Measurements from ENCODE around the gene IFITM2. TPM values are rescaled to one million over a fixed set of nuclear protein-coding genes. Genes with fewer than 3 reads are reported as not detected.
"Not testable (repeated sequence)": the region's sequence is repeated elsewhere in the genome, so short reads cannot be mapped to it uniquely, and the experiment has no call there.

IFITM2 gene
- total RNA-seq (100 to 1,000 TPM in 1 of 2 donors, 10 to 100 TPM in 1; 26.3 to 132 TPM), polyA plus RNA-seq (ENCODE audit: insufficient read length in 2 of 2) (10 to 100 TPM; 58.4 to 59.4 TPM)
- long read RNA-seq, donor 1, transcript IFITM2-206 (2 exons, 892 nt), result major isoform, 52 of 404 reads
- long read RNA-seq, donor 1, partial matches to known transcripts, result 351 of 404 reads
- long read RNA-seq, donor 1, other reads (novel, unspliced or antisense), result 0 of 404 reads
- long read RNA-seq, donor 2, transcript IFITM2-206 (2 exons, 892 nt), result major isoform, 9 of 9 reads
- long read RNA-seq, donor 2, partial matches to known transcripts, result 0 of 9 reads
- long read RNA-seq, donor 2, other reads (novel, unspliced or antisense), result 0 of 9 reads
- long read RNA-seq, donor 3, transcript IFITM2-206 (2 exons, 892 nt), result major isoform, 44 of 45 reads
- long read RNA-seq, donor 3, partial matches to known transcripts, result 0 of 45 reads
- long read RNA-seq, donor 3, other reads (novel, unspliced or antisense), result 0 of 45 reads
- long read RNA-seq, donor 4, transcript IFITM2-206 (2 exons, 892 nt), result major isoform, 122 of 1,464 reads
- long read RNA-seq, donor 4, partial matches to known transcripts, result 1,316 of 1,464 reads
- long read RNA-seq, donor 4, other reads (novel, unspliced or antisense), result 26 of 1,464 reads

- H3K4me1 ChIP-seq (ENCODE audit: control insufficient read depth, insufficient read depth, low read length); H3K9me3 ChIP-seq (ENCODE audit: control insufficient read depth, insufficient read depth, low read length); H3K36me3 ChIP-seq (ENCODE audit: control insufficient read depth, insufficient read depth, low read length): not testable (repeated sequence)
- peak in 1 of 6 donors; percentile 65 for DNase-seq (ENCODE audit: low read depth in 4 of 6, low spot score in 6 of 6)
- Histone ChIP-seq H3K4me3 (ENCODE audit: low read depth, low read length) (peak within 1 kb of the TSS; percentile 41), H3K27me3 (ENCODE audit: control insufficient read depth, insufficient read depth, low read length) (peaks cover 17% of the 10 kb centered on the region), H3K27ac (ENCODE audit: low read depth, low read length) (peak within 1 kb of the TSS; percentile 64)
- 14% methylated on average over 7 of the region's 28 CpGs for WGBS (ENCODE audit: insufficient coverage)
Measured at GRCh38 chr11:307766-308708, at the start of gene IFITM2. TSS of gene IFITM2 (plus strand) at chr11:307816. CDS start at chr11:308193, 377 bp downstream.

- H3K36me3 ChIP-seq (ENCODE audit: control insufficient read depth, insufficient read depth, low read length), result no peaks in the 10 kb centered on the region
- H3K9me3 ChIP-seq (ENCODE audit: control insufficient read depth, insufficient read depth, low read length), result peaks cover 1% of the 10 kb centered on the region
- no peaks in the 10 kb centered on the region for H3K27me3 ChIP-seq (ENCODE audit: control insufficient read depth, insufficient read depth, low read length)
- no peak overlapping the region for H3K4me3 ChIP-seq (ENCODE audit: low read depth, low read length)
- no peaks in the 10 kb centered on the region for H3K4me1 ChIP-seq (ENCODE audit: control insufficient read depth, insufficient read depth, low read length)
- H3K27ac ChIP-seq (ENCODE audit: low read depth, low read length), result no peak overlapping the region
- no CpG with 5 or more reads among the region's 10 CpGs for WGBS (ENCODE audit: insufficient coverage)
- no peak for DNase-seq (ENCODE audit: low read depth in 4 of 6, low spot score in 6 of 6)
Measured at GRCh38 chr11:259413-259812, 48.2 kb upstream of the IFITM2 start.

GRCh38 chr11:261624-262023 is 46.0 kb upstream of the IFITM2 start:
- Histone ChIP-seq H3K27me3 (ENCODE audit: control insufficient read depth, insufficient read depth, low read length) (no peaks in the 10 kb centered on the region), H3K9me3 (ENCODE audit: control insufficient read depth, insufficient read depth, low read length) (peaks cover 1% of the 10 kb centered on the region), H3K4me1 (ENCODE audit: control insufficient read depth, insufficient read depth, low read length) (no peaks in the 10 kb centered on the region), H3K4me3 (ENCODE audit: low read depth, low read length) (no peak overlapping the region), H3K27ac (ENCODE audit: low read depth, low read length) (no peak overlapping the region), H3K36me3 (ENCODE audit: control insufficient read depth, insufficient read depth, low read length) (no peaks in the 10 kb centered on the region)
- no peak for DNase-seq (ENCODE audit: low read depth in 4 of 6, low spot score in 6 of 6)
- WGBS (ENCODE audit: insufficient coverage), result 94% methylated on average over 2 of the region's 4 CpGs

GRCh38 chr11:266676-267439 is 40.8 kb upstream of the IFITM2 start:
- Histone ChIP-seq H3K4me1 (ENCODE audit: control insufficient read depth, insufficient read depth, low read length) (no peaks in the 10 kb centered on the region), H3K27ac (ENCODE audit: low read depth, low read length) (no peak overlapping the region), H3K4me3 (ENCODE audit: low read depth, low read length) (no peak overlapping the region), H3K9me3 (ENCODE audit: control insufficient read depth, insufficient read depth, low read length) (no peaks in the 10 kb centered on the region), H3K27me3 (ENCODE audit: control insufficient read depth, insufficient read depth, low read length) (peaks cover 3% of the 10 kb centered on the region), H3K36me3 (ENCODE audit: control insufficient read depth, insufficient read depth, low read length) (no peaks in the 10 kb centered on the region)
- no peak for DNase-seq (ENCODE audit: low read depth in 4 of 6, low spot score in 6 of 6)
- 100% methylated on average over 1 of the region's 13 CpGs for WGBS (ENCODE audit: insufficient coverage)

- no peak overlapping the region for H3K27ac ChIP-seq (ENCODE audit: low read depth, low read length)
Measured at GRCh38 chr11:267491-267994, 40.1 kb upstream of the IFITM2 start.

GRCh38 chr11:268716-269145 is 38.9 kb upstream of the IFITM2 start:
- H3K27me3 ChIP-seq (ENCODE audit: control insufficient read depth, insufficient read depth, low read length); H3K27ac ChIP-seq (ENCODE audit: low read depth, low read length); H3K36me3 ChIP-seq (ENCODE audit: control insufficient read depth, insufficient read depth, low read length); DNase-seq (ENCODE audit: low read depth in 4 of 6, low spot score in 6 of 6); H3K9me3 ChIP-seq (ENCODE audit: control insufficient read depth, insufficient read depth, low read length); H3K4me3 ChIP-seq (ENCODE audit: low read depth, low read length); H3K4me1 ChIP-seq (ENCODE audit: control insufficient read depth, insufficient read depth, low read length): not testable (repeated sequence)
- 66% methylated on average over 6 of the region's 16 CpGs for WGBS (ENCODE audit: insufficient coverage)

More at GRCh38 chr11:267491-267994, 40.1 kb upstream of the IFITM2 start:
- Histone ChIP-seq H3K27me3 (ENCODE audit: control insufficient read depth, insufficient read depth, low read length) (peaks cover 3% of the 10 kb centered on the region), H3K36me3 (ENCODE audit: control insufficient read depth, insufficient read depth, low read length) (no peaks in the 10 kb centered on the region), H3K4me1 (ENCODE audit: control insufficient read depth, insufficient read depth, low read length) (no peaks in the 10 kb centered on the region), H3K4me3 (ENCODE audit: low read depth, low read length) (no peak overlapping the region), H3K9me3 (ENCODE audit: control insufficient read depth, insufficient read depth, low read length) (no peaks in the 10 kb centered on the region)
- 69% methylated on average over 14 of the region's 18 CpGs for WGBS (ENCODE audit: insufficient coverage)
- DNase-seq (ENCODE audit: low read depth in 4 of 6, low spot score in 6 of 6), result no peak

- DNase-seq (ENCODE audit: low read depth in 4 of 6, low spot score in 6 of 6), result no peak
- H3K9me3 ChIP-seq (ENCODE audit: control insufficient read depth, insufficient read depth, low read length), result no peaks in the 10 kb centered on the region
- H3K27me3 ChIP-seq (ENCODE audit: control insufficient read depth, insufficient read depth, low read length), result peaks cover 3% of the 10 kb centered on the region
- WGBS (ENCODE audit: insufficient coverage), result 65% methylated on average over 16 of the region's 21 CpGs
- H3K4me1 ChIP-seq (ENCODE audit: control insufficient read depth, insufficient read depth, low read length), result no peaks in the 10 kb centered on the region
- no peak overlapping the region for H3K4me3 ChIP-seq (ENCODE audit: low read depth, low read length)
- no peaks in the 10 kb centered on the region for H3K36me3 ChIP-seq (ENCODE audit: control insufficient read depth, insufficient read depth, low read length)
- H3K27ac ChIP-seq (ENCODE audit: low read depth, low read length), result no peak overlapping the region
Measured at GRCh38 chr11:269146-269890, 38.3 kb upstream of the IFITM2 start.

- Histone ChIP-seq H3K27me3 (ENCODE audit: control insufficient read depth, insufficient read depth, low read length) (peaks cover 5% of the 10 kb centered on the region), H3K27ac (ENCODE audit: low read depth, low read length) (no peak overlapping the region), H3K36me3 (ENCODE audit: control insufficient read depth, insufficient read depth, low read length) (no peaks in the 10 kb centered on the region), H3K4me3 (ENCODE audit: low read depth, low read length) (no peak overlapping the region), H3K9me3 (ENCODE audit: control insufficient read depth, insufficient read depth, low read length) (no peaks in the 10 kb centered on the region), H3K4me1 (ENCODE audit: control insufficient read depth, insufficient read depth, low read length) (no peaks in the 10 kb centered on the region)
- no peak for DNase-seq (ENCODE audit: low read depth in 4 of 6, low spot score in 6 of 6)
- 70% methylated on average over 16 of the region's 18 CpGs for WGBS (ENCODE audit: insufficient coverage)
Measured at GRCh38 chr11:270451-271318, 36.9 kb upstream of the IFITM2 start.
